Measurements from ENCODE around the gene OR13C3. TPM values are rescaled to one million over a fixed set of nuclear protein-coding genes. Genes with fewer than 3 reads are reported as not detected.
A peak's percentile ranks its signal among the peaks of the same experiment; 100 is the strongest.

The OR13C3 gene
- polyA plus RNA-seq (2011; rRNA removed), result not detected in 2 replicates
- not detected in 2 replicates for polyA plus RNA-seq (2012; cell fraction: cytosol; rRNA removed)
- polyA plus RNA-seq (2012; cell fraction: nucleus; rRNA removed), result not detected in 2 replicates
- not detected in 3 replicates for polyA plus RNA-seq (2017; fragmentation: RNase III; extraction: RNeasy Plus Mini Kit Qiagen cat#74134 plus additional on column Dnase treatment)
- polyA minus RNA-seq (2011; rRNA and poly(A)+ RNA removed), result not detected in 2 replicates

GRCh38 chr9:104536756-104537155, at the start of gene OR13C3:
TSS of gene OR13C3 (minus strand) at chr9:104536856. CDS start at chr9:104536723, 133 bp downstream.
- H3K9me3 ChIP-seq, result no peaks in the 10 kb centered on the region
- TF ChIP-seq ZC3H11A (IDR thresholded peaks at IDR 0.05) (no peak), PBX3 (IDR thresholded peaks at IDR 0.05) (no peak), USF2 (IDR thresholded peaks at IDR 0.05) (no peak), CEBPB (IDR thresholded peaks at IDR 0.05) (no peak)
- H3K4me2 ChIP-seq, result no peak within 1 kb of the TSS
- no peaks in the 10 kb centered on the region for H3K4me1 ChIP-seq
- no peak within 1 kb of the TSS for H3K27ac ChIP-seq
- ATAC-seq (no peak), FAIRE-seq (no peak), DNase-seq (ENCODE audit: low read depth in 1 of 2, low spot score in 1 of 2) (no peak)
- 46% methylated on average over 5 of the region's 5 CpGs for WGBS (ENCODE audit: missing lambda C conversion rate)
- ChIA-PET POLR2A (no interaction called here), CTCF (no interaction called here)
- no peak within 1 kb of the TSS for H3K4me3 ChIP-seq

- FAIRE-seq (no peak), DNase-seq (ENCODE audit: low read depth in 1 of 2, low spot score in 1 of 2) (no peak), ATAC-seq (no peak)
- Histone ChIP-seq H3K4me2 (no peak overlapping the region), H3K27ac (no peak overlapping the region), H3K4me3 (no peak overlapping the region), H3K4me1 (no peaks in the 10 kb centered on the region), H3K9me3 (no peaks in the 10 kb centered on the region)
- ChIA-PET CTCF (interaction anchor here (1.1 to 1.3 kb wide), 2 partner anchors 10 to 12 kb away, joined by 3 to 4 read pairs; partner anchors contain the start of gene OR13C8), POLR2A (no interaction called here)
- WGBS (ENCODE audit: missing lambda C conversion rate), result 24% methylated on average over 1 of the region's 1 CpG
- TF ChIP-seq CEBPB (IDR thresholded peaks at IDR 0.05) (peak in 1 of 2 experiments; percentile 26; a peak in 1 of 4 replicates), EHF (CRISPR knock-in tag; IDR thresholded peaks at IDR 0.05) (no peak), NPAS2 (CRISPR knock-in tag; IDR thresholded peaks at IDR 0.05; ENCODE audit: borderline replicate concordance) (no peak), POLR2AphosphoS2 (conservative IDR thresholded peaks at IDR 0.05; ENCODE audit: low read length) (no peak)
These were observed 43.9 kb upstream of the OR13C3 start for GRCh38 chr9:104580562-104580961.

- DNase-seq (ENCODE audit: low read depth in 1 of 2, low spot score in 1 of 2), result no peak
- FAIRE-seq, result no peak
- WGBS (ENCODE audit: missing lambda C conversion rate), result 41% methylated on average over 5 of the region's 5 CpGs
- no peak overlapping the region for H3K4me2 ChIP-seq
- H3K9me3 ChIP-seq, result 0 out of 3 replicates have a peak, but pooled peaks cover under 1% of the 10 kb centered on the region
- TF ChIP-seq CHD2 (IDR thresholded peaks at IDR 0.05; ENCODE audit: low read length, partially characterized antibody) (no peak), ATOH8 (CRISPR knock-in tag; IDR thresholded peaks at IDR 0.05; ENCODE audit: low read depth) (no peak), SREBF2 (IDR thresholded peaks at IDR 0.05) (no peak), MAZ (IDR thresholded peaks at IDR 0.05; ENCODE audit: borderline replicate concordance, low read depth, low read length) (no peak), BHLHE40 (IDR thresholded peaks at IDR 0.05; ENCODE audit: low read depth, low read length) (no peak), MYC (IDR thresholded peaks at IDR 0.05; ENCODE audit: borderline replicate concordance, low read length) (no peak), NR3C1 (IDR thresholded peaks at IDR 0.05) (no peak), CBX2 (IDR thresholded peaks at IDR 0.05; ENCODE audit: borderline replicate concordance, low read depth) (no peak), POLR2AphosphoS2 (conservative IDR thresholded peaks at IDR 0.05; ENCODE audit: low read length) (no peak), RCOR1 (IDR thresholded peaks at IDR 0.05; ENCODE audit: low read depth, low read length) (no peak), FOXS1 (CRISPR knock-in tag; IDR thresholded peaks at IDR 0.05) (no peak), EP300 (IDR thresholded peaks at IDR 0.05) (no peak), SMC3 (IDR thresholded peaks at IDR 0.05) (no peak), MAX (IDR thresholded peaks at IDR 0.05) (no peak), KDM1A (IDR thresholded peaks at IDR 0.05; ENCODE audit: low read depth) (no peak)
- no peak overlapping the region for H3K4me3 ChIP-seq
- CTCF ChIA-PET, result no interaction called here
- no peak for ATAC-seq
- no peak overlapping the region for H3K27ac ChIP-seq
- H3K4me1 ChIP-seq, result no peaks in the 10 kb centered on the region
- POLR2A ChIA-PET, result no interaction called here
These were observed 40.6 kb upstream of the OR13C3 start for GRCh38 chr9:104577263-104577662.

Measured in A549 (cell line).